Endothelial cell of umbilical vein (primary cell): ENCODE measurements around the gene CTU1. TPM values are rescaled to one million over a fixed set of nuclear protein-coding genes. Genes with fewer than 3 reads are reported as not detected.

Source experiments
- BruUV-seq: library from RNA; stranded (reverse); fragments of 400-500 nt; replicated peaks from 2 replicates; lab custom pipeline; 2021; lab: Mats Ljungman, UMichigan
- CTCF ChIA-PET: fragments of 300-600, 350-600 bp; sonication (Branson Sonifier 250); formaldehyde crosslinking; loops from one replicate; lab custom pipeline; 2021; ENCODE audit warnings: antibody characterized with exemption, inconsistent platforms; lab: Charles Lee
- POLR2A ChIA-PET: fragments of 300-600, 350-600 bp; sonication (Branson Sonifier 250); formaldehyde crosslinking; loops from one replicate; lab custom pipeline; 2021; ENCODE audit warnings: antibody characterized with exemption, inconsistent platforms; lab: Charles Lee
- DNase-seq: peaks from one replicate; pipeline ENCODE4 v3.0.0-alpha.2; 2011; ENCODE audit warnings: low read depth, low spot score
- FAIRE-seq: peaks from 2 replicates; lab custom pipeline; 2011; peaks lifted over from hg19 to GRCh38; lab: Jason Lieb, UNC
- H2AFZ ChIP-seq: 2 replicates; pipeline ENCODE4 v1.6.0; 2012; ENCODE audit warnings: low read depth, low read length, control low read depth, inconsistent platforms
- H3K27ac ChIP-seq: 2 replicates; pipeline ENCODE4 v1.5.1; 2011; ENCODE audit warnings: low read depth, mild to moderate bottlenecking, control low read depth, low read length, moderate library complexity; ENCODE audit not compliant: insufficient read depth
- H3K27me3 ChIP-seq, 2 experiments: 2 replicates each; pipeline versions ENCODE4 v1.6.0 to v1.6.1; 2011; ENCODE audit warnings: low read length in 2 of 2, mixed read lengths in 1 of 2; ENCODE audit not compliant: control insufficient read depth in 2 of 2, insufficient read depth in 2 of 2
- H3K36me3 ChIP-seq, 2 experiments: 2 replicates in 1 of 2; 3 replicates in 1 of 2; pipeline ENCODE4 v1.5.1; 2011; ENCODE audit warnings: low read length in 2 of 2, mild to moderate bottlenecking in 1 of 2, moderate library complexity in 1 of 2; ENCODE audit not compliant: control insufficient read depth in 2 of 2, insufficient read depth in 2 of 2; ENCODE audit errors: extremely low read depth in 1 of 2
- H3K4me1 ChIP-seq: 3 replicates; pipeline ENCODE4 v1.5.1; 2011; ENCODE audit warnings: mild to moderate bottlenecking, low read length; ENCODE audit not compliant: control insufficient read depth, insufficient read depth; ENCODE audit errors: extremely low read depth
- H3K4me2 ChIP-seq: 2 replicates; pipeline ENCODE4 v1.6.1; 2011; ENCODE audit warnings: low read length, control low read depth, mixed read lengths; ENCODE audit not compliant: insufficient read depth
- H3K4me3 ChIP-seq, 3 experiments: fragments of 200-600 bp in 1 of 3; sonication (generic), shearing (Covaris generic) in 1 of 3; replicated peaks in 1 of 3; 2 replicates each; pipeline ENCODE4 v1.5.1; 2011 to 2016; ENCODE audit warnings: control low read depth in 3 of 3, low read length in 3 of 3, mild to moderate bottlenecking in 2 of 3, inconsistent platforms in 1 of 3, low read depth in 1 of 3, moderate library complexity in 1 of 3; ENCODE audit not compliant: insufficient read depth in 1 of 3
- H3K79me2 ChIP-seq: 2 replicates; pipeline ENCODE4 v1.6.0; 2012; ENCODE audit warnings: low read length, inconsistent platforms; ENCODE audit not compliant: control insufficient read depth, insufficient read depth
- H3K9ac ChIP-seq: replicated peaks from 2 replicates; pipeline ENCODE3; 2011; ENCODE audit warnings: low read length, control low read depth; ENCODE audit not compliant: insufficient read depth; ENCODE audit errors: extremely low read depth
- H3K9me1 ChIP-seq: replicated peaks from 3 replicates; pipeline ENCODE4 v1.6.0; 2011; ENCODE audit warnings: mild to moderate bottlenecking, low read length; ENCODE audit not compliant: control insufficient read depth, insufficient read depth; ENCODE audit errors: extremely low read depth
- H3K9me3 ChIP-seq: replicated peaks from 2 replicates; pipeline ENCODE4 v1.5.1; 2012; ENCODE audit warnings: low read length, inconsistent platforms; ENCODE audit not compliant: control insufficient read depth, insufficient read depth
- H4K20me1 ChIP-seq: replicated peaks from 2 replicates; pipeline ENCODE3; 2011; ENCODE audit warnings: mild to moderate bottlenecking, low read length; ENCODE audit not compliant: control insufficient read depth, insufficient read depth; ENCODE audit errors: extremely low read depth
- CTCF ChIP-seq, 2 donors: IDR thresholded peaks; 1 replicate in 1 of 2; 2 replicates in 1 of 2; pipeline ENCODE4 v1.5.1; 2011; ENCODE audit warnings: low read length in 2 of 2, mild to moderate bottlenecking in 2 of 2, moderate library complexity in 2 of 2, control low read depth in 1 of 2, inconsistent platforms in 1 of 2, low read depth in 1 of 2; ENCODE audit not compliant: insufficient read depth in 1 of 2; ENCODE audit errors: extremely low read depth in 1 of 2
- EZH2 ChIP-seq: IDR thresholded peaks from 2 replicates; pipeline ENCODE4 v1.6.1; 2012; ENCODE audit warnings: borderline replicate concordance, low read depth, mild to moderate bottlenecking, moderate library complexity, low read length, inconsistent platforms; ENCODE audit not compliant: severe bottlenecking
- FOS ChIP-seq: IDR thresholded peaks from 2 replicates; pipeline ENCODE4 v1.6.1; 2011; ENCODE audit warnings: mild to moderate bottlenecking, low read length, moderate library complexity, borderline replicate concordance; ENCODE audit not compliant: insufficient read depth
- GATA2 ChIP-seq: IDR thresholded peaks from 2 replicates; pipeline ENCODE4 v1.7.0; 2011; ENCODE audit warnings: low read depth, mild to moderate bottlenecking, moderate library complexity, mixed read lengths, low read length; ENCODE audit not compliant: insufficient read length, insufficient read depth
- JUN ChIP-seq: IDR thresholded peaks from 2 replicates; pipeline ENCODE4 v1.6.1; 2011; ENCODE audit warnings: borderline replicate concordance, low read depth; ENCODE audit not compliant: insufficient read length, insufficient read depth
- MYC ChIP-seq: IDR thresholded peaks from one replicate; pipeline ENCODE4 v1.6.1; 2011; ENCODE audit warnings: mild to moderate bottlenecking, low read depth, low read length
- POLR2A ChIP-seq: IDR thresholded peaks from 2 replicates; pipeline ENCODE4 v1.6.1; 2012; ENCODE audit warnings: low read depth, mild to moderate bottlenecking, control low read depth, low read length
- dilution Hi-C: fragments of 300-500 bp; cut with MboI; formaldehyde crosslinking; loops from one replicate; pipeline ENCODE4 v1.15.0; 2019; ENCODE audit warnings: low sequenced_read_pairs; ENCODE audit not compliant: extremely low pct_ligation_motif_present
- intact Hi-C: fragments of 100-400 bp; cut with micrococcal nuclease; formaldehyde crosslinking; loops from one replicate; pipeline ENCODE4 v1.10.0; 2022
- polyA plus RNA-seq, 4 experiments: library from polyadenylated mRNA; depleted of rRNA in 3 of 4; stranded (reverse) in 3 of 4; unstranded in 1 of 4; fragments of >200 nt; gene quantifications; 2 replicates each; pipeline versions ENCODE4 v1.2.1 to v1.2.3, GENCODE V29; 2011 to 2012; ENCODE audit warnings: missing spikeins in 1 of 4
- total RNA-seq: library from RNA; stranded (reverse); gene quantifications from 2 replicates; pipeline ENCODE4 v1.2.3, GENCODE V29; 2021
- TF ChIP-seq, protein P1 (sequence below): IDR thresholded peaks from 2 replicates; pipeline ENCODE4 v1.6.1; 2011; ENCODE audit not compliant: insufficient read depth, insufficient read length

The CTU1 gene
- total and polyA plus RNA-seq, 2 donors (not counting 3 experiments of a cell fraction or from before 2014, with no cell fraction given): 6.1 to 8.7 TPM

DNA sequence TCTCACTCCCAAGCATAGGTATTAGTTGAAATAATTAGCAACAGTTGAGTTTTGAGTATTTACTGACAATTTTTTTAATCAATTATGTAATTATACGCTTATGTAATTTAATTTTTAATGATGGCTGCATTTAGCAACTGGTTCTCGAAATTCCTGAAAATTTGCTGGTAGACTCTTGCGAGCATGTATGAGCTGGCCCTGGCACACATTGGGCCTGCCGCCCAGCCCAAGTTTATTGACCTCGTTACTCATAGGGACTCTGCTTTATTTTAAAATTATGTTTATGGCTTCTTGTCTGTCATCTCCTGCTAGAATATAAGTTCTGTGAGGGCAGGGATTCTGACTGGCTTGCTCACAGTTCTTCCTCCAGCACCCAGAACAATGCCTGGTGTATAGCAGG, 32.2 kb downstream of the CTU1 start:
- H3K27ac ChIP-seq: no peak overlapping the region
- no peak overlapping the region for H3K4me2 ChIP-seq
- no peak for TF ChIP-seq GATA2
- no TSS peak for BruUV-seq
- dilution Hi-C loops (no loop called here), intact Hi-C loops (no loop called here)
- no peak for FAIRE-seq
- no peaks in the 10 kb centered on the region for H3K9me1 ChIP-seq
- H4K20me1 ChIP-seq: no peaks in the 10 kb centered on the region
- H3K9ac ChIP-seq: no peak overlapping the region
- no peaks in the 10 kb centered on the region for H3K36me3 ChIP-seq
- H2AFZ ChIP-seq: no peak overlapping the region
- H3K27me3 ChIP-seq: no peaks in the 10 kb centered on the region
- H3K4me1 ChIP-seq: no peaks in the 10 kb centered on the region
- no peaks in the 10 kb centered on the region for H3K79me2 ChIP-seq
- CTCF ChIA-PET: interaction anchor here (1.2 kb wide), 1 partner anchor 55 kb away, joined by 3 read pairs; no protein-coding TSS in a partner anchor
- H3K9me3 ChIP-seq: no peaks in the 10 kb centered on the region
- no peak for DNase-seq
- POLR2A ChIA-PET: no interaction called here
- H3K4me3 ChIP-seq: no peak overlapping the region

DNA sequence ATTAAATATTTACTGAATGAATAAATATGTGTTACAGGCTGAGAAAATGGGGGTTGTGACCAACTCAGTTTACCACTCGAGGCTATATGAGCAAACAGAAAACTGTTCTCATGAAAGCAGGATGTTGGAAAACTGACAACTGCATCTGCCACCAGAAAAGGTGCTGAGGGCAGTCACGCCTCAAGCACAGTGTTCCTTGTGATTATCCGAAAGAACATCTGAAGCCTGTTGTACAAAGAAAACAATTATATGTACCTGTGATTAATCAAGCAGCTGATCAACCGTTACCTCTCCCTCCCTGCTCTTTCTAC, 37.2 kb downstream of the CTU1 start:
- Histone ChIP-seq H4K20me1 (no peaks in the 10 kb centered on the region), H3K9me1 (no peaks in the 10 kb centered on the region), H2AFZ (no peak overlapping the region), H3K79me2 (no peaks in the 10 kb centered on the region), H3K4me1 (no peaks in the 10 kb centered on the region), H3K4me3 (no peak overlapping the region), H3K9ac (no peak overlapping the region), H3K9me3 (no peaks in the 10 kb centered on the region), H3K4me2 (no peak overlapping the region), H3K27ac (no peak overlapping the region), H3K36me3 (no peaks in the 10 kb centered on the region), H3K27me3 (no peaks in the 10 kb centered on the region)
- no peak for FAIRE-seq
- POLR2A ChIA-PET: no interaction called here
- no TSS peak for BruUV-seq
- no peak for TF ChIP-seq CTCF (IDR thresholded peaks at IDR 0.05; ENCODE audit: extremely low read depth in 1 of 2, insufficient read depth in 1 of 2, low read depth in 1 of 2, low read length in 2 of 2)
- no peak for TF ChIP-seq EZH2
- no peak for TF ChIP-seq POLR2A
- TF ChIP-seq MYC: no peak
- no peak for TF ChIP-seq JUN
- TF ChIP-seq GATA2: no peak
- no peak for TF ChIP-seq FOS
- TF ChIP-seq, protein P1, sequence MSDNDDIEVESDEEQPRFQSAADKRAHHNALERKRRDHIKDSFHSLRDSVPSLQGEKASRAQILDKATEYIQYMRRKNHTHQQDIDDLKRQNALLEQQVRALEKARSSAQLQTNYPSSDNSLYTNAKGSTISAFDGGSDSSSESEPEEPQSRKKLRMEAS: no peak
- dilution Hi-C loops (no loop called here), intact Hi-C loops (no loop called here)
- CTCF ChIA-PET: no interaction called here
- no peak for DNase-seq
